ENCODE data around the gene MYO1B.

Gene MYO1B

GRCh38 chr2:191365089-191365488, 119.9 kb downstream of the MYO1B start:
- DNase-seq = no peak

GRCh38 chr2:191366199-191366598, 121.0 kb downstream of the MYO1B start:
- DNase-seq = no peak

GRCh38 chr2:191369034-191369433, 123.8 kb downstream of the MYO1B start:
- DNase-seq = no peak

- DNase-seq = no peak
Measured at GRCh38 chr2:191374366-191374765, 129.2 kb downstream of the MYO1B start.

GRCh38 chr2:191374939-191375338, 129.7 kb downstream of the MYO1B start:
- no peak for DNase-seq

GRCh38 chr2:191376981-191377629, 131.9 kb downstream of the MYO1B start:
- peak; percentile 88 to 91 (median 91) for DNase-seq

- no peak for DNase-seq
Measured at GRCh38 chr2:191379375-191379774, 134.2 kb downstream of the MYO1B start.

GRCh38 chr2:191382801-191383200, 137.6 kb downstream of the MYO1B start:
- DNase-seq = peak in 2 of 3 donors; percentile 9 to 15

GRCh38 chr2:191383486-191383885, 138.3 kb downstream of the MYO1B start:
- DNase-seq = no peak

GRCh38 chr2:191384829-191385228, 139.6 kb downstream of the MYO1B start:
- DNase-seq = no peak

GRCh38 chr2:191385416-191386160, 140.4 kb downstream of the MYO1B start:
- peak; percentile 78 to 86 (median 82) for DNase-seq

- peak in 1 of 3 donors; percentile 14 for DNase-seq
Measured at GRCh38 chr2:191386938-191387536, 141.8 kb downstream of the MYO1B start.

GRCh38 chr2:191389288-191389687, 144.1 kb downstream of the MYO1B start:
- DNase-seq = no peak

- DNase-seq = no peak
Measured at GRCh38 chr2:191391171-191391570, 146.0 kb downstream of the MYO1B start.

GRCh38 chr2:191394043-191394442, 148.8 kb downstream of the MYO1B start:
- DNase-seq = no peak

GRCh38 chr2:191396794-191397193, 151.6 kb downstream of the MYO1B start:
- DNase-seq = no peak

GRCh38 chr2:191399601-191400000, 154.4 kb downstream of the MYO1B start:
- DNase-seq = no peak

- no peak for DNase-seq
Measured at GRCh38 chr2:191401287-191401686, 156.1 kb downstream of the MYO1B start.

- DNase-seq = no peak
Measured at GRCh38 chr2:191402966-191403565, 157.9 kb downstream of the MYO1B start.

GRCh38 chr2:191404568-191404991, 159.4 kb downstream of the MYO1B start:
- DNase-seq = no peak

- DNase-seq = no peak
Measured at GRCh38 chr2:191405546-191405945, 160.3 kb downstream of the MYO1B start.

GRCh38 chr2:191410646-191411436, 165.6 kb downstream of the MYO1B start:
- DNase-seq = no peak

GRCh38 chr2:191411472-191411871, 166.3 kb downstream of the MYO1B start:
- peak in 2 of 3 donors; percentile 17 to 29 for DNase-seq

Measured in suppressor macrophage treated with lipopolysaccharide for 1 hour (primary cell).